Activated CD4-positive, alpha-beta T cell treated with anti-CD3 and anti-CD28 coated beads, Interleukin-10, Interleukin-2, amounts not matched to agents 100 ng/mL and 50 ng/mL, durations not matched to agents 16 hours and 8 hours (primary cell): ENCODE measurements around the gene WBP4.
"Not testable (repeated sequence)": the region's sequence is repeated elsewhere in the genome, so short reads cannot be mapped to it uniquely, and the experiment has no call there.

Experiments used
- DNase-seq: peaks from one replicate; pipeline ENCODE4 v3.0.0-alpha.2; 2020

Gene WBP4

GRCh38 chr13:41085961-41086585, 24.8 kb downstream of the WBP4 start:
- DNase-seq: no peak

- not testable (repeated sequence) for DNase-seq
These were observed 34.4 kb downstream of the WBP4 start for GRCh38 chr13:41095681-41096080.

- no peak for DNase-seq
These were observed 37.5 kb downstream of the WBP4 start for GRCh38 chr13:41098761-41099160.

GRCh38 chr13:41099986-41100385, 38.7 kb downstream of the WBP4 start:
- DNase-seq: no peak

- DNase-seq: no peak
These were observed 45.8 kb downstream of the WBP4 start for GRCh38 chr13:41107104-41107571.

- DNase-seq: no peak
These were observed 46.3 kb downstream of the WBP4 start for GRCh38 chr13:41107584-41108014.

GRCh38 chr13:41111454-41111853, 50.1 kb downstream of the WBP4 start:
- no peak for DNase-seq

GRCh38 chr13:41117869-41118268, 56.6 kb downstream of the WBP4 start:
- no peak for DNase-seq

GRCh38 chr13:41122838-41123237, 61.5 kb downstream of the WBP4 start:
- DNase-seq: no peak

GRCh38 chr13:41127701-41128100, 66.4 kb downstream of the WBP4 start:
- DNase-seq: no peak

- DNase-seq: peak; percentile 34
These were observed 69.0 kb downstream of the WBP4 start for GRCh38 chr13:41130356-41130755.

- DNase-seq: not testable (repeated sequence)
These were observed 69.9 kb downstream of the WBP4 start for GRCh38 chr13:41131189-41131588.

- not testable (repeated sequence) for DNase-seq
These were observed 70.6 kb downstream of the WBP4 start for GRCh38 chr13:41131660-41132511.

- peak; percentile 99 for DNase-seq
These were observed 71.3 kb downstream of the WBP4 start, which contains the start of gene KBTBD6 for GRCh38 chr13:41132512-41133152. Gene KBTBD6 (minus strand): TSS chr13:41132802. CDS start chr13:41132511, 291 bp downstream.
